SJCRH30 (cell line): ENCODE data around the gene C16orf89. TPM values are rescaled to one million over a fixed set of nuclear protein-coding genes. Genes with fewer than 3 reads are reported as not detected.

Source experiments
- DNase-seq, 2 experiments: peaks; one replicate each; pipeline ENCODE4 v3.0.0-alpha.2; 2015 to 2020
- H3K27ac ChIP-seq: fragments of 250-450 bp; sonication (Bioruptor Pico); 2 replicates; pipeline ENCODE4 v1.5.1; 2020; ENCODE audit warnings: mild to moderate bottlenecking, moderate library complexity
- H3K27me3 ChIP-seq: fragments of 250-450 bp; sonication (Bioruptor Pico); 2 replicates; pipeline ENCODE4 v1.5.1; 2020; ENCODE audit warnings: mild to moderate bottlenecking, moderate library complexity
- H3K36me3 ChIP-seq: fragments of 250-450 bp; sonication (Bioruptor Pico); 2 replicates; pipeline ENCODE4 v1.5.1; 2020; ENCODE audit warnings: mild to moderate bottlenecking, moderate library complexity
- H3K4me1 ChIP-seq: fragments of 250-450 bp; sonication (Bioruptor Pico); 2 replicates; pipeline ENCODE4 v1.5.1; 2020; ENCODE audit warnings: mild to moderate bottlenecking, moderate library complexity
- H3K4me3 ChIP-seq: fragments of 250-450 bp; sonication (Bioruptor Pico); 2 replicates; pipeline ENCODE4 v1.5.1; 2020; ENCODE audit warnings: mild to moderate bottlenecking, moderate library complexity
- H3K9me3 ChIP-seq: fragments of 250-450 bp; sonication (Bioruptor Pico); replicated peaks from 2 replicates; pipeline ENCODE4 v1.5.1; 2020; ENCODE audit warnings: mild to moderate bottlenecking, moderate library complexity
- total RNA-seq: library from RNA; depleted of rRNA; stranded (reverse); fragments of >200 nt; shearing (Covaris generic); gene quantifications from 2 replicates; pipeline ENCODE4 v1.2.3, GENCODE V29; 2014

Gene C16orf89
- total RNA-seq, 1 experiment from 2014 or later: not detected

DNA sequence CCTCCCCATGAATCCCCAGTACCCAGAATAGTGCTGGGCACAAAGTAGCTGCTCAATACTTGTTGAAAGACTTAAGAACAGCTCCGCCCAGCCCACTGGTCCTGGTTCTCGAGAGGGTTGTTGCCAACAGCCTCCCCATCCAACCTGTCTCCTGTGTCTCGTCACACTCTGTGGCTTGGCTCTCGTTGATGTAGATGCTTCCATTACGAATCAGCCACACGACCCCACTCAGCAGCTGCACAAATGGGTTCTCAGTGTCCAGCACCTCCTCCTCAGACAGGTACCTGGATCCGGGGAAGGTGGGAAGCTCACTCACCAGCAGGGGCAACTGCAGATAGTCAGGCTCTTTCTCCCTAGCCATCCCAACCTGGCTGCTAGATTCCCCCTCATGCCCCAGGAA lies 34.2 kb downstream of the C16orf89 start:
- no peaks in the 10 kb centered on the region for H3K27me3 ChIP-seq
- no peaks in the 10 kb centered on the region for H3K9me3 ChIP-seq
- H3K27ac ChIP-seq: no peak overlapping the region
- no peak for DNase-seq
- no peaks in the 10 kb centered on the region for H3K4me1 ChIP-seq
- no peaks in the 10 kb centered on the region for H3K36me3 ChIP-seq
- no peak overlapping the region for H3K4me3 ChIP-seq

DNA sequence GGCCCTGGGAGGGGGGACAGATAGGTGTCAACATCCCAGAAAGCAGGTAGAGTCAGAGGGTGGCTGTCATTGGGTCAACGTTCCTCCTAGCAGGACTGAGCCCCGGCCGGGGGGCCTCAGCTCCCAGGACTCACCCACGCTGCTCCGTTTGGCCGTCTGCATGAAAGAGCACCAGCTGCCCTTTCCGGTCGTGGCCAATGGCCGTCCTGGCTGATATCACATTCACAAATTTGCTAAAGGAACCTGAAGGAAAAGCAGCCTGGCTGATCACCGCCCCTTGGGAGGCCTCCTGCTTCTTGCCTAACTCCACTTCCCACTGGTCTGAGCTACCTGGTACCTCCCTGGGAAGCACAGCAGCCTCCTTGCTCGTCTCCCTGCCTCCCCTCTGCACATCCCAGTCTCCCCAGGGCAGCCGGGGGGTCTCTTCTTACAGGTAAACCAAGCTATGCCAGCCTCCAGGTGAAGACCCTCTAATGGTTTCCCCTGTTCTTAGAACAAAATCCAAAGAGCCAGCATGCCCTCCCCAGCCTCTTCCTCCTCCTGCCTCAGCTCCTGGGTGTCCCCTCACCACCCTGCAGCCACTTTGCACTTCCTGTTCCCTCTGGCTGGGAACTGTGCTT lies 35.4 kb downstream of the C16orf89 start:
- no peak for DNase-seq
- no peaks in the 10 kb centered on the region for H3K36me3 ChIP-seq
- no peak overlapping the region for H3K27ac ChIP-seq
- H3K9me3 ChIP-seq: no peaks in the 10 kb centered on the region
- H3K4me3 ChIP-seq: no peak overlapping the region
- no peaks in the 10 kb centered on the region for H3K27me3 ChIP-seq
- no peaks in the 10 kb centered on the region for H3K4me1 ChIP-seq

DNA sequence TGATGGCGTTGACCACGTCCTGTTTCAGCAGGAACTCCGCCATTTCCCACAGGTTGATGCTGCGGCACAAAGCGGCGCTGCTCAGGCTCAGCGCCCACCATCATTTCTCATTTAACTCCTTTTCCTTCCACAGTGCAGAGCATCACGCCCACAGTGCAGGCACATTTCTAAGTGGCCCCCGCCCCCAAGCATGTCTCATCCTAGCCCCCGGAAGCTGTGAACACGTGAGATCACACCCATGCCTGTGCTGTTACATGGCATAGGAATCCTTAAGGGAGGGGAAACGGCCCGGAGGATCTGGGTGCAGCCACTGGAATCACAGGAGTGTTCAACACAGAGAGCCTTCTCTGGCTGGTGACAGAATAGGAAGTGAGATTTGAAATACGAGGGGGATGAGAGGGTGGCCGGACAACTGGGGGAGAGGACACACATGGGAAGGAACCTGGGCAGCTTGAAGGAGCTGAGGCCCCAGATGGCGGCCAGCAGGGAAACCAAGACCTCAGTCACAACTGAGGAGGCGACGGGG lies 36.7 kb downstream of the C16orf89 start:
- no peaks in the 10 kb centered on the region for H3K4me1 ChIP-seq
- no peaks in the 10 kb centered on the region for H3K27me3 ChIP-seq
- DNase-seq: no peak
- no peaks in the 10 kb centered on the region for H3K9me3 ChIP-seq
- H3K27ac ChIP-seq: no peak overlapping the region
- H3K4me3 ChIP-seq: no peak overlapping the region
- H3K36me3 ChIP-seq: no peaks in the 10 kb centered on the region

- Histone ChIP-seq H3K4me1 (no peaks in the 10 kb centered on the region), H3K4me3 (no peak overlapping the region), H3K27me3 (no peaks in the 10 kb centered on the region), H3K36me3 (no peaks in the 10 kb centered on the region), H3K9me3 (no peaks in the 10 kb centered on the region), H3K27ac (no peak overlapping the region)
- DNase-seq: no peak
Measured at GRCh38 chr16:5027575-5028235, 38.1 kb downstream of the C16orf89 start.

- Histone ChIP-seq H3K4me3 (no peak overlapping the region), H3K9me3 (no peaks in the 10 kb centered on the region), H3K4me1 (no peaks in the 10 kb centered on the region), H3K27ac (no peak overlapping the region), H3K27me3 (no peaks in the 10 kb centered on the region), H3K36me3 (no peaks in the 10 kb centered on the region)
- DNase-seq: no peak
Measured at GRCh38 chr16:5027086-5027485, 38.7 kb downstream of the C16orf89 start.

- Histone ChIP-seq H3K4me1 (no peaks in the 10 kb centered on the region), H3K27ac (no peak overlapping the region), H3K27me3 (no peaks in the 10 kb centered on the region), H3K36me3 (no peaks in the 10 kb centered on the region), H3K9me3 (no peaks in the 10 kb centered on the region), H3K4me3 (no peak overlapping the region)
- DNase-seq: no peak
Measured at GRCh38 chr16:5026664-5027063, 39.1 kb downstream of the C16orf89 start.

DNA sequence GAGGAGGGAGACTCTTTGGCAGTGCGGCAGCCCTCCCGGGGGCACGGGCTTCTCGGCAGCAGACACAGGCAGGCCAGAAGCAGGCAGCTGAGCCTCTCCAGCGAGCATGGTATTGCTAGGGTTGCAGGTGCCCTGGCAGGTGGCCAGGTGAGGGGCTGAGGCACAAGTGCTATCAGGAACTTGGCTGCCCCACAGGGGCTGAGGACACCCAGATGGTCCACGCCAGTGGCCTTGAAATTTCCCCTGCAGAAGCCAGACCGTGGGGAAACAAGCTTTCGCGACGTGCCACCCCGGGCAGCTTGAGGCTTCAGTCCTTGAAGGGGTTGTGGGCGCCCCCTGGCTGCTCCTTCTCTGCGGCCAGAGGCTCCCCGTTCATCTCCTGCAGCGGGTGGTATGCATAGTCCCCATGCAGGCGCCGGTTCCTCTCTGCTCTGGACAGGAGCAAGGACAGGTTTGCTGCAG lies 40.6 kb downstream of the C16orf89 start:
- no peaks in the 10 kb centered on the region for H3K36me3 ChIP-seq
- peak; percentile 23 to 27 for DNase-seq
- no peaks in the 10 kb centered on the region for H3K4me1 ChIP-seq
- no peak overlapping the region for H3K27ac ChIP-seq
- no peaks in the 10 kb centered on the region for H3K9me3 ChIP-seq
- no peak overlapping the region for H3K4me3 ChIP-seq
- no peaks in the 10 kb centered on the region for H3K27me3 ChIP-seq

GRCh38 chr16:5024632-5025031 lies 41.1 kb downstream of the C16orf89 start:
- H3K9me3 ChIP-seq: no peaks in the 10 kb centered on the region
- no peak overlapping the region for H3K27ac ChIP-seq
- H3K4me1 ChIP-seq: no peaks in the 10 kb centered on the region
- H3K4me3 ChIP-seq: no peak overlapping the region
- no peaks in the 10 kb centered on the region for H3K36me3 ChIP-seq
- H3K27me3 ChIP-seq: no peaks in the 10 kb centered on the region
- DNase-seq: peak in 1 of 2 experiments; percentile 14

DNA sequence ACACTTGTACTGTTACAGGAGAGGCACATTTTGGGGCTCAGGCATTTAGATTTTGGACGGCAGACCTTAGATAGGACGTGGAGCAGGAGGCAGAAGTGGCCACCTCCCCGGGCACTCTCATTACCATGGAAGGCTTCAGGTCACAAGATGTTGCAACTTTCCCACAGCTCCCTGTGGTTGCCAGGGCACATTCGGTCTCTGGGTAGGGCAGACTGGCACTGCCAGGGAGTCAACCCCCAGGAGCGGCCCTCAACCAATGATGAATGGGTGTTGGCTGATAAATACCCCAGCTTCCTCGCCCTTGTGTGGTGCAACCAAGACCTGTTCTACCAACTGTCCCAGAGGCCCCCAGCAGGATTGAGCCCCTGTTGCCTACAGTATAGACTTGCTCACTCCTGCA lies 43.2 kb downstream of the C16orf89 start:
- Histone ChIP-seq H3K4me3 (no peak overlapping the region), H3K9me3 (no peaks in the 10 kb centered on the region), H3K36me3 (no peaks in the 10 kb centered on the region), H3K27me3 (no peaks in the 10 kb centered on the region), H3K27ac (no peak overlapping the region), H3K4me1 (no peaks in the 10 kb centered on the region)
- no peak for DNase-seq

DNA sequence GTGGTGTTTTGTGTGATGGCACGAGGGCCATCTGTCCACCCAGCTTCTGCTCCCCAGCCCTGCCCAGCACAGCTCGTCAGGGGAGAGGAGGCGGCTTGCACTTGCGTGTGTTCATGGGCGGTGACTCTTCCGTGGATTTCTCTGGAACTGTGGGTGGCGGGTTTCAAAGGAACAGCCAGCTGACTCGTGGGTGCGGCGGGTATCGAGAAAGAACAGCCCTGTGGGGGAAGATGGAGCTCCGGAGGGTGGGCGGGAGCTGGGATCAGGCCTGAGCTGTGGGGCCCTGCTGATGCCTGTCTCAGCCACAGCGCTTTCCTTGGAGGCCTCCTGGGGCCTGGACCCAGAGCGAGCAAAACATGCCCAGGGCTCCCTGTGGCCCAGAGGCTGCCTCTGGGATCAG lies 45.2 kb downstream of the C16orf89 start:
- Histone ChIP-seq H3K27me3 (no peaks in the 10 kb centered on the region), H3K36me3 (no peaks in the 10 kb centered on the region), H3K4me1 (no peaks in the 10 kb centered on the region), H3K27ac (no peak overlapping the region), H3K4me3 (no peak overlapping the region), H3K9me3 (no peaks in the 10 kb centered on the region)
- DNase-seq: no peak

DNA sequence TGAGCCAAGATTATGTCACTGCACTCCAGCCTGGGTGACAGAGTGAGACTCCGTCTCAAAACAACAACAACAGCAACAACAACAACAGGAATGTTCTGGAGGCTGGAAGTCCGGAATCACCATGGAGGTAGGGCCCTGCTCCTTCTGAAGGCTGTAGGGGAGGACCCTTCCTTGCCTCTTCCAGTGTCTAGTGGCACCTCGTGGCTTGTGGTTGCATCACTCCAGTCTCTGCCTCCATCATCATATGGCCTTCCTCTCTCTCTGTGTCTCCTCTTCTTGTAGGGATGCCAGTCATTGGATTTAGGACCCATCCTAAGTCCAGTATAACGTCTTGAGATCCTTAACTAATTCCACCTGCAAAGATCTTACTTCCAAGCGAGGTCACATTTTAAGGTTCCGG lies 46.0 kb downstream of the C16orf89 start:
- no peak overlapping the region for H3K27ac ChIP-seq
- no peak for DNase-seq
- H3K36me3 ChIP-seq: no peaks in the 10 kb centered on the region
- H3K4me3 ChIP-seq: no peak overlapping the region
- H3K27me3 ChIP-seq: no peaks in the 10 kb centered on the region
- no peaks in the 10 kb centered on the region for H3K9me3 ChIP-seq
- H3K4me1 ChIP-seq: no peaks in the 10 kb centered on the region

GRCh38 chr16:5018793-5019192 lies 47.0 kb downstream of the C16orf89 start:
- Histone ChIP-seq H3K36me3 (no peaks in the 10 kb centered on the region), H3K4me1 (no peaks in the 10 kb centered on the region), H3K4me3 (no peak overlapping the region), H3K27ac (no peak overlapping the region), H3K9me3 (no peaks in the 10 kb centered on the region), H3K27me3 (no peaks in the 10 kb centered on the region)
- no peak for DNase-seq

DNA sequence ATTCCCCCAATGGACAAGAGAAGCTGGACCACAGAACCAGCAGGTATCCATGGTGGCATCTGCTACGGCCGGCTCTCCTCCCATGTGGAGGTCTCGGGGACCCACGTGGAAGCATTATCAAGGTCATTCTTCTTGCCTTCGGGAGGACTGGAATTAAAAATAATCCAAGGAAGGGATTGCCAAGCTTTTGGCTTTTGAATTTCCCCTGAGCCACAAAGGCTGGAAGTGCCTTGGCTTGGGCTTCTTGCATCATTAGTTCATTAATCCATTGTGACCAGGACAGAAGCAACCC lies 48.1 kb downstream of the C16orf89 start:
- Histone ChIP-seq H3K4me1 (no peaks in the 10 kb centered on the region), H3K9me3 (no peaks in the 10 kb centered on the region), H3K27me3 (no peaks in the 10 kb centered on the region), H3K27ac (no peak overlapping the region), H3K4me3 (no peak overlapping the region), H3K36me3 (no peaks in the 10 kb centered on the region)
- no peak for DNase-seq

DNA sequence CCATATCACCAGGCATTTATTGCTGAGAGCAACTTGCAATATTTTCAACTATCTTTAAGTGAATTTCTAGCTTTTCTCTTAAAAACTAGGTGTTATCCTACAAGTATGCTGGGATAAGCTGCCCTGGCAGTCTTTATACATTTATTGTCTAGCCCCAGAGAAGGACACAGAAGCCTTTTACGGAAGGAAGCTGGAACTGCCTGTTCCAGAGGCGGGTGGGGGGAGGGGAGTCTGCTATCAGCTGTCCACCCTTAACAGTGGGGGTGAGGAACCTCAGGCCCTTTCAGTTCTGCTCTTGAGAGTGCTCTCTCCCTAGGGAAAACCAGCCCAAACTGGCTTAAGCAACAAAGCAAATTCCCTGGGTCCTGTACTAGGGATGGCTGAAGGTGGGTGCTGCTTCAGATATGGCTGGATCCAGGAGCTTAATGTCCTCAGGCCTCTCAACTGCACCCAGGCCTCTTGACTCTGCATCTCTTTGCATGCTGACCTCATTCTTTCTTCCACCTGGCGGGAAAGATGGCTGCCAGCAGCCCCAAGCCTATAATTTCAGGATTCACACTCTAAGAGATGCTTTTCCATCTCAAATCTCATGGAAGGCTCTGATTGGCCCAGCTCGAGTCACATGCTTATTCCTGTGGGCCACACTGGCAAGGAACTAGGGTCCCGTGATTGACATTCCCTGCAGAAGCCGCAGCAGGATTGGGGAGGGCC lies 48.6 kb downstream of the C16orf89 start:
- Histone ChIP-seq H3K27me3 (no peaks in the 10 kb centered on the region), H3K4me3 (no peak overlapping the region), H3K9me3 (no peaks in the 10 kb centered on the region), H3K36me3 (no peaks in the 10 kb centered on the region), H3K4me1 (no peaks in the 10 kb centered on the region), H3K27ac (no peak overlapping the region)
- no peak for DNase-seq

GRCh38 chr16:5015887-5016286 lies 49.9 kb downstream of the C16orf89 start:
- Histone ChIP-seq H3K4me1 (no peaks in the 10 kb centered on the region), H3K27me3 (peaks cover 4% of the 10 kb centered on the region; the same call in 1 of the 2 replicates), H3K27ac (no peak overlapping the region), H3K4me3 (no peak overlapping the region), H3K36me3 (no peaks in the 10 kb centered on the region), H3K9me3 (no peaks in the 10 kb centered on the region)
- DNase-seq: no peak
